CD4-positive, alpha-beta T cell treated with Interferon alpha-2 for 1 hour (primary cell): ENCODE measurements around the gene EPHA1.
"Not testable (repeated sequence)": the region's sequence is repeated elsewhere in the genome, so short reads cannot be mapped to it uniquely, and the experiment has no call there.

ENCODE experiments used
- DNase-seq, 2 donors: peaks; one replicate each; pipeline ENCODE4 v3.0.0-alpha.2; 2020 to 2022

EPHA1 gene

GRCh38 chr7:143401265-143401664 is 7.4 kb downstream of the EPHA1 start:
- no peak for DNase-seq

DNA sequence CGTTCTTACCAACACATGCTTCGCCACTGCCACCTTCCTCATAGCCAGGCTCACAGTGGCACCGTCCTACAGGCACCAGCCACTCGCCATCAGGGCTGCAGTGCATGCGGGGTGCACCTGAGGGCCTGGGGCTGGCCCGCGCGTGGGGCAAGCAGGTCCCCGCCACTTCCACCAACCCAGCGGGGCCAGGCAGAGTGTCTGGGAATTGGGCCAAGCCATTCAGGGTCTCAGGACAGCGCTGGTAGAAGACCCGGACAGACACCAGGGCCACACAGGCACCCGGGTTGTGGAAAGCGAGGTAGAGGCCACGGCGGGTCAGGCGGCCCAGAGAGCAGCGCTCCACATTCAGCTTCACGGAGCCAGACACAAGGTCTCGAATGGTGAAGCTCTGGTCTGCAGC is 9.0 kb downstream of the EPHA1 start:
- DNase-seq: no peak

- DNase-seq: no peak
Measured at GRCh38 chr7:143399151-143399550, 9.5 kb downstream of the EPHA1 start.

GRCh38 chr7:143398616-143399015 is 10.0 kb downstream of the EPHA1 start:
- DNase-seq: no peak

DNA sequence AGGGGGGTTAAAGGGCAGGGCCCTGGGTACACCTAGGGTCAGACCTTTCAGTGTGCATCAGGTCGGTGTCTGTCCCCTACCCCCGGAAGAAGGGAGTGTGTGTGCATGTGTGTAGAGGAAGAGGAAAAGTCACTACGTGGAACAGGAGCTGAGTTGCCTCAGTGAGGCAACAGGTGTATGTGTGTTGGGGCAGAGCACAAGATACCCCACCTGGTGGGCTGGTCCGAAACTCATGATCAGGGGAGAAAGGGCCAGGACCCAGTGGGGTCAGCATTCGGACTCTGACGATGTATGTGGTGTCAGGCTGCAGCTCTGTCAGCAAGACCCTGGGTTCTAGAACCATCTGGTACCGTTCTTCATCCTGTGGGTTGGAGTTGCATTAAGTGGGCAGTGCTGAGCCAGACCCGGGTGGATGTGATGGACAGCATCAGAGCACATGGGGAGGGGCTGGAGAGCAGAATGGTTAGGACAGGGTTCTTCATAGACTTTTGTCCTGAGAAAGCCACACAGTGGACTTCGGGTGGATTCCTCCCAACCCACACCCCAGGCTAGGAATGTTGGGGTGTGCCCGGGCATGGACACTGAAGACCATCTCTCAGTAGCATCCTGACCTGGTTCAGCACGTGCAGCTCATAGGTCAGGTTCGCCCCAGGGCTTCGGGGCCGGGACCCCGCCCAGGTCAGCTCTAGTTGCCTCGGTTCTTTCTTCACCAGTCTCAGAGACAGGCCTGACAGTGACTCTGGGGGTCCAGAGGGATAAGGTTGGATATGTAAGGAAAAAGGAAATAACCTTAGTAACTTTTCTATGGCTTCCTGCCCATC is 10.7 kb downstream of the EPHA1 start:
- no peak for DNase-seq

- no peak for DNase-seq
Measured at GRCh38 chr7:143396625-143397556, 11.8 kb downstream of the EPHA1 start.

DNA sequence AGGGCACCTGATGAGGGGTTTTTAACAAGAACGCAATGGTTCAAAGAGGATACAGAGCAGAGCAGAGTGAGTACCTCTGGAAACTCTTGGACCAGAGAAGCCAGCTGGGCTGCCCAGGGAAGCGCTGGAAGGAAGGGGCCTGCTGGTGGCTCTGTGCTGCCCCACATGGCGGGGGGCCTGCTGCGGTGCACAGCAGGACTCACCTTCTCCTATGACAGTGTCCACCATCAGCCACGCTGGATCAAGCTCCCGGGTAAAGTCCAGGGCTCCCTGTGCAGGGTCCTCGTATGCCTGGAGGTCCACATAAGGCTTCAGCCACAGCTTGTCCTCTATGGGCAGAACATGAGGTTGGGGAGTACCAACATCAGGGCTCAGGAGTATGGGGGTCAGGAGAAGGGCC is 12.5 kb downstream of the EPHA1 start:
- no peak for DNase-seq

DNA sequence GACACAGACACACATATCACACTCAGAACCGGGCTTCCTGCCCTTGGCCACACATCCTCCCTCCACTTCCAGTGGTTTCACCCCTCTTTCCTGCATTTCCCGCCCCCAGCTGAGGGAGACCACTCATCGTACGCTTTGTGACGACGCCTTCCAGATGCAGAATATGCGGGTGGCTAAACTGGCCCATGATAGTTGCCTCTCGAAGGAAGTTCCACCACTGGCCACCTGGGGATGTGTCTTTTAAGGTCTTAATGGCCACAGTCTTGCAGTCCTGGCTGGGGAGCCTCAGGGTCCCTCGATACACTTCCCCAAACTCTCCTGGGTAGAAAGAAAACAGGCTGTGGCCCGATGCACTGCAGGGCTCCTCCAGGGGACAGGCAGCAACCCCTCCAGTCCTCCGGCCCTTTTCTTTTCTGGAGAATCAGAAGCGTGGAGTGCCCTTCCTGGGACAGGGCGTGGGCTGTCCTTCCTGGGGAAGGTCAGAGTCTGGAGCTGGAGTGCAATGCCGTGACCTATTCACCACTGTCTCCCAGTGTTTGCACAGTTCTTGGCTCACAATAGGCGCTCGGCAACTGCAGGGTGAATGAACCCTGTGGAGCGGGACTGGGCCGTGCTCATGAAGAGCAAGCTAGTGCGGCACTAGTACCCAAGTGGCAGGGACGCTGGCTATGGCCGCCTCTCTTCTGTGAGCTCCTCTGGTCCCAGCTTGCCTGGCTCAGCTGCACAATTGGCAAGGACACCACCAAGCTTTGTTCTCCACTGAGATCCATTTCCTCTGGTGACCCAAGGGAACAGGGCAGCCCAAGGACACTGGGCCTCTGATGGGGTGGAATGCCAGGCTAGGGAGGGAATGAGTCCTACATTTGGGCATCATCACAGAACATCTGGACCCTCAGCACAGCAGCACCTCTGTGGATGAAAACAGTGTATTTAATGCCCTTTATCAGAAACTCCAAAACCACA is 13.2 kb downstream of the EPHA1 start:
- no peak for DNase-seq

- no peak for DNase-seq
Measured at GRCh38 chr7:143394777-143395176, 13.9 kb downstream of the EPHA1 start.

- DNase-seq: no peak
Measured at GRCh38 chr7:143394068-143394467, 14.6 kb downstream of the EPHA1 start.

DNA sequence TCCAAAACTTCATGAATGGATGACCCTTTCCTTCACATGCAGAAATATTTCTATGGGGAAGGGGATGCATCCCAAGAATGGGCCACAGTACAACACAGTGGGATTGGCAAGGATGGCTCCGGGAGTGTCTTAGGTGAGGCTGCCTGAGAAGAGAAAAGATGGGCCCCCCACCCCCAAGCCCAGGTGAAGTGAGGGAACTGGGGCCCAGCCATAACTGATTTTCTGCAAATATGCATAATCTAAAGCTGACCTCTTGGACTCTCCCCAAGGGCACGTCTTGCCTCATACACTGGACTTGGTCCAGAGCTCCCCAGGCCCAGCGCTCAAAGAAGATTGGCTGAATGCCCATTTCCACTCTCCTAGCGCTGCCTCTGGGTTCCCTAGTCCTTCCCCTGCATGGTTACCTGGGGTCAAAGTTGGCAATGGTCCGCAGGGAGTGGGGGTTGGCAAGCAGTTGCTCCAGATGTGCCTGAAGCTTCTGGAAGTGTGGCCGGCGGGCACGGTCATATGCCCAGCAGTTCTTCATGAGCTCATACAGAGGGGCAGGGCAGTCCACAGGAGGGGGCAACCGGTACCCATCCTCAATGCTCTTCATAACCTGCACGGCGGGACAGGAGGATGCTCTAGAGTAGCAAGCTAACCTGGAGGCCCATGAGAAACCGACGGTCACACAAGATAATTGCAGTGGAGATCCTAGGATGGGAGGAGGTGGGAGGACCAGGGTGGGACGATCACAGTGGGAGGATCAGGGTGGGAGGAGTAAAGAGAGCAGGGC is 15.2 kb downstream of the EPHA1 start:
- DNase-seq: no peak

- no peak for DNase-seq
Measured at GRCh38 chr7:143392875-143393266, 15.8 kb downstream of the EPHA1 start.

DNA sequence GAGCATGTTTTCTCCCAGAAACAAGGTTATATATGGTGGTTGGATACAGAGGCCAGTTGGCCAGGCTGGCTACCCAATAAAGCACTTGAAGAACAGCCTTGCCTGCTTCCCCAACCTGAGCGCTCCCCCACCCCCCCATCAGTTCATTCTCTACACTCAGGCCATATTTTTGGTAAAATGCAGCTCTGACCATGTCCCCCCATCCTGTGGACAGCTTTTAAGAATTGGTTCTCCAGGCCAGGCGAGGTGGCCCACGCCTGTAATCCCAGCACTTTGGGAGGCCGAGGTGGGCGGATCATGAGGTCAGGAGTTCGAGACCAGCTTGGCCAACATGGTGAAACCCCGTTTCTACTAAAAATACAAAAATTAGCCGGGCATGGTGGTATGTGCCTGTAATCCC is 16.2 kb downstream of the EPHA1 start:
- DNase-seq: not testable (repeated sequence)

DNA sequence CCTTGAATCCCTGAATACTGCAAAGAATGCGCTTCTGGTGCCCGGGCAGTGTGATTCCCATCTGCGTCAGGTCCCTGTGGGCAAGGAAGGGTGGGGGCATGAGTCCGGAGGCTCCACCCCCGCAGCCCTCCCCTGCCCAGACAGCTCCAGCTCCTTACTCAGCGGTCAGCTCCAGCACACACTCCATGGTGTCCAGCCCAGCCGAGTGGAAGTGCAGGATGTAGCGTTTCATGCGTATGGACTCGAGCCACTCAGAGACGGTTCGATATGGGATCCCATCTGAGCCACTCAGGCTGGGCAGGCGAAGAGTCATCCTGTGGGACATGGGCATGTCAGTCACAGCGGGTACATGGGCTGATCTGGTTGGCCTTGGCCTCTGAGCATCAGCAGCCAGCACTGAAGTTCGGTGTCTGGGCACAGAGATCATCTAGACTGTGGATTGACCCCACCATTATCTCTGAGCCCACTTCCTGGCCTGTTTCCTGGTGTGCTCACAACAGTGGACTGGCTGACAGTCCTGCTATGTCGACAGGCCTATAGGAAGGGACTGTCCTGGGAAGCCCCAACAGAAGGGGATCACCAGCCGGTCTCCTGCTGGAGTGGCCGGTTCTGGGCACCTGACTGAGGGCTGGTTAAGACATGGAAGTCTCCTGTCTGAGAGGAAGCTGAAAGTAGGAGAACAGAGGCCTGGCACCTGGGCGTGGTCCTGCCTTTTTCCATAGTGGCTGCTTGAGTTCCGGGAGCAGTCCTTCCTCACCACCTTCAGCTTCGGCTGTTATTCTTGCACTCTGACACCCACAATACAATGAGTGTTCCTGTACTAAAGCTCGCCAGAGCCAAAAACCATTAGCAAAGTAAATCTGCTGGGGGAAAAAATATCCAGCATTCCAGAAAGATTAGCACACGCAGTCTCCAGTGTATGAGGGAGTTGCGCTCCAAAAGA is 16.9 kb downstream of the EPHA1 start:
- no peak for DNase-seq

GRCh38 chr7:143390773-143391317 is 17.8 kb downstream of the EPHA1 start:
- DNase-seq: no peak

- DNase-seq: no peak
Measured at GRCh38 chr7:143390104-143390772, 18.4 kb downstream of the EPHA1 start.

DNA sequence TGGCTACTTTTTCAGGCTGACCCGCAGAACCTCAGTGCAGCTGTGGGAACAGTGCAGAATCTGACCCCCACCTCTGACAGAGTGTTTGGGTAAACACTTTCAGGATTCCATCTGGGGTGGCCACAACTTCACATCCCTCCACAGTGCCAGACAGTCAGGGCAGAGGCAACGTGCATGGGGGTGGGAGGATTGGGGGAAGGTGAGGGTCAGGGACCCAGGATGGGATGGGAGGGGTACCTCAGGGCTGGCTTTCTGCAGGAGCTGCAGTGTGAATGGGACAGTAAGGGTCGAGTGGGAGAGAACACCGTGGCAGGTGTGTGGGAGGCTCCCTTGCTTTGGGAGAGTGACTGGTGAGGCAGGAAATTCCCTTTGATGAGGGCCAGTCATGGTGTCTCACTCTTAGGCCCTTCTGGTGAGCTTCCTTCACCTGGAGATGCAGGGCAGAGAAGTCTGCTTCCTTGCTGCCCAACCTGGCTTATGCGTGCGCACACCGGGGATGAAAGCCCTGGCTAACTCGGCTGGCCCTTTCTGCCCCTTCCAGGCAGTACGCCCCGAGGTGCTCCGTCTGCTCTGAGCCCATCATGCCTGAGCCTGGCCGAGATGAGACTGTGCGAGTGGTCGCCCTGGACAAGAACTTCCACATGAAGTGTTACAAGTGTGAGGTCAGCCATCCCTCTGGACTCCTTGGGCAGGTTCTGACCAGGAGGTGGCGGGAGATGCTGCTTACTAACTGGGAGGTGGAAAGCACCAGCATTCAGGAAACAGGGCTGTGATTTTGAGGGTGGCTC is 19.1 kb downstream of the EPHA1 start:
- no peak for DNase-seq

DNA sequence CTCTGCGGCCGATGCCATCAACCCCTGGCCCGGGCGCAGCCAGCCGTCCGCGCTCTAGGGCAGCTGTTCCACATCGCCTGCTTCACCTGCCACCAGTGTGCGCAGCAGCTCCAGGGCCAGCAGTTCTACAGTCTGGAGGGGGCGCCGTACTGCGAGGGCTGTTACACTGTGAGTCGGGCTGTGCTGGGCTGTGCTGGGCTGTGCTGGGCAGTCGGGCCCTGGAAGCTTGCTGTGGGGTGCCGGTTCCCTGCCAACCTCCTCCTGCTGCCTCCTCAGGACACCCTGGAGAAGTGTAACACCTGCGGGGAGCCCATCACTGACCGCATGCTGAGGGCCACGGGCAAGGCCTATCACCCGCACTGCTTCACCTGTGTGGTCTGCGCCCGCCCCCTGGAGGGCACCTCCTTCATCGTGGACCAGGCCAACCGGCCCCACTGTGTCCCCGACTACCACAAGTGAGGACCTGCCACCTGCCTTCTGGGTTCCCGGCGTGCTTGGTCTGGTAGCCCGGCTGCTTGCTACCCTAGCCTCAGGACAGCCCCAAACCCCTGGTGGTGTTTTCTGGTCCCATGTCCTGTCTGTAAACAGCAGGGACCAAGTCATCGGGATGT is 20.1 kb downstream of the EPHA1 start:
- DNase-seq: no peak

GRCh38 chr7:143388051-143388450 is 20.6 kb downstream of the EPHA1 start:
- DNase-seq: no peak
